ENCODE results near the gene PRDM16.

GRCh38 chr1:3413975-3414710 is 345.1 kb downstream of the PRDM16 start:
- TF ChIP-seq CTCF (IDR thresholded peaks at IDR 0.05) (no peak), EP300 (IDR thresholded peaks at IDR 0.05) (no peak), POLR2A (IDR thresholded peaks at IDR 0.05) (no peak), POLR2AphosphoS5 (IDR thresholded peaks at IDR 0.05) (no peak)
